ENCODE results near the gene WDR45. TPM values are rescaled to one million over a fixed set of nuclear protein-coding genes. Genes with fewer than 3 reads are reported as not detected.

WDR45 gene
- total RNA-seq, 4 donors from 2014 or later, result 65.8 to 122 (median 86.8) TPM

- no peaks in the 10 kb centered on the region for H3K27me3 ChIP-seq
- WGBS, result 76% methylated on average over 6 of the region's 6 CpGs
- no peaks in the 10 kb centered on the region for H3K9me3 ChIP-seq
- DNase-seq (ENCODE audit: low spot score in 2 of 2), result no peak
- H3K27ac ChIP-seq, result no peak overlapping the region
- H3K4me1 ChIP-seq, result no peaks in the 10 kb centered on the region
- H3K36me3 ChIP-seq, result peaks cover 46% of the 10 kb centered on the region
- H3K4me3 ChIP-seq, result no peak overlapping the region
- TF ChIP-seq EP300 (IDR thresholded peaks at IDR 0.05), result no peak
- TF ChIP-seq POLR2A (IDR thresholded peaks at IDR 0.05), result no peak
- TF ChIP-seq POLR2AphosphoS5 (IDR thresholded peaks at IDR 0.05), result no peak
- no peak for TF ChIP-seq CTCF (IDR thresholded peaks at IDR 0.05)
Measured at GRCh38 chrX:49030283-49030682, 49.4 kb downstream of the WDR45 start.

- no peak overlapping the region for H3K4me3 ChIP-seq
- WGBS, result 67% methylated on average over 1 of the region's 6 CpGs
- TF ChIP-seq POLR2A (IDR thresholded peaks at IDR 0.05) (no peak), CTCF (IDR thresholded peaks at IDR 0.05) (no peak), POLR2AphosphoS5 (IDR thresholded peaks at IDR 0.05) (no peak), EP300 (IDR thresholded peaks at IDR 0.05) (no peak)
- H3K9me3 ChIP-seq, result no peaks in the 10 kb centered on the region
- no peaks in the 10 kb centered on the region for H3K27me3 ChIP-seq
- no peak overlapping the region for H3K27ac ChIP-seq
- no peaks in the 10 kb centered on the region for H3K4me1 ChIP-seq
- DNase-seq (ENCODE audit: low spot score in 2 of 2), result no peak
- peaks cover 46% of the 10 kb centered on the region for H3K36me3 ChIP-seq
Measured at GRCh38 chrX:49029876-49030275, 49.8 kb downstream of the WDR45 start.

Other genes with a start within 250 kb of the WDR45 start
- gene PCSK1N, start 244.3 kb downstream of the WDR45 start, total RNA-seq, result 1 to 10 TPM; 1.5 to 9.0 (median 2.4) TPM
- 10 to 100 TPM; 40.8 to 60.5 (median 43.4) TPM for gene TIMM17B, start 182.1 kb downstream of the WDR45 start, total RNA-seq
- 10 to 100 TPM; 51.8 to 88.3 (median 71.9) TPM for gene PQBP1, start 182.0 kb downstream of the WDR45 start, total RNA-seq
- 10 to 100 TPM; 17.1 to 32.3 (median 24.3) TPM for gene SLC35A2, start 168.2 kb downstream of the WDR45 start, total RNA-seq
- 10 to 100 TPM in 1 of 4 donors, 1 to 10 TPM in 3; 6.2 to 18.2 (median 8.7) TPM for gene PIM2, start 160.9 kb downstream of the WDR45 start, total RNA-seq
- gene OTUD5, start 122.3 kb downstream of the WDR45 start, total RNA-seq, result 10 to 100 TPM; 32.3 to 50.1 (median 46.2) TPM
- gene KCND1, start 108.0 kb downstream of the WDR45 start, total RNA-seq, result 1 to 10 TPM in 3 of 4 donors, under 1 TPM in 1; 0.55 to 2.8 (median 1.3) TPM
- gene GRIPAP1, start 77.6 kb downstream of the WDR45 start, total RNA-seq, result 10 to 100 TPM; 26.8 to 67.7 (median 35.2) TPM
- gene TFE3, start 36.5 kb downstream of the WDR45 start, total RNA-seq, result 10 to 100 TPM; 40.4 to 54.9 (median 50.3) TPM
- 10 to 100 TPM; 36.6 to 43.3 (median 38.1) TPM for gene CCDC120, start 20.9 kb downstream of the WDR45 start, total RNA-seq
- 10 to 100 TPM in 2 of 4 donors, 1 to 10 TPM in 2; 4.6 to 15.6 (median 9.2) TPM for gene PRAF2, start 5.9 kb downstream of the WDR45 start, total RNA-seq
- 10 to 100 TPM; 27.7 to 31.7 (median 28.9) TPM for gene GPKOW, start 43.8 kb upstream of the WDR45 start, total RNA-seq
- gene MAGIX, start 82.9 kb upstream of the WDR45 start, total RNA-seq, result 10 to 100 TPM in 2 of 4 donors, 1 to 10 TPM in 2; 4.9 to 14.9 (median 9.0) TPM
- gene PLP2, start 92.0 kb upstream of the WDR45 start, total RNA-seq, result 100 to 1,000 TPM; 159 to 250 (median 205) TPM
- 10 to 100 TPM; 20.8 to 47.9 (median 31.1) TPM for gene PRICKLE3, start 106.5 kb upstream of the WDR45 start, total RNA-seq
- gene SYP, start 120.3 kb upstream of the WDR45 start, total RNA-seq, result 1 to 10 TPM in 2 of 4 donors, under 1 TPM in 1, not detected in 1; 0.30 to 1.6 (median 1.3) TPM
- under 1 TPM in 3 of 4 donors, not detected in 1; 0.21 to 0.40 (median 0.29) TPM for gene CACNA1F, start 153.5 kb upstream of the WDR45 start, total RNA-seq
- 10 to 100 TPM; 18.1 to 25.0 (median 18.8) TPM for gene CCDC22, start 155.6 kb upstream of the WDR45 start, total RNA-seq
- 1 to 10 TPM in 1 of 4 donors, under 1 TPM in 2, not detected in 1; 0.26 to 1.0 (median 0.62) TPM for gene FOXP3, start 184.8 kb upstream of the WDR45 start, total RNA-seq
- gene PPP1R3F, start 189.9 kb upstream of the WDR45 start, total RNA-seq, result 10 to 100 TPM in 1 of 4 donors, 1 to 10 TPM in 3; 4.8 to 13.3 (median 5.7) TPM
- not detected for gene GAGE10, start 223.8 kb upstream of the WDR45 start, total RNA-seq
- not detected for gene GAGE12J, start 242.2 kb upstream of the WDR45 start, total RNA-seq